GM23248 (cell line): ENCODE data around the gene APLP2. TPM values are rescaled to one million over a fixed set of nuclear protein-coding genes. Genes with fewer than 3 reads are reported as not detected.

Source experiments
- DNase-seq: peaks from one replicate; pipeline ENCODE4 v3.0.0-alpha.2; 2015
- H2AFZ ChIP-seq: fragments of 200-600 bp; sonication (generic); 2 replicates; pipeline ENCODE4 v1.6.1; 2016; ENCODE audit warnings: antibody characterized with exemption
- H3F3A ChIP-seq: fragments of 200-600 bp; sonication (generic); 2 replicates; pipeline ENCODE4 v1.6.1; 2016; ENCODE audit warnings: mild to moderate bottlenecking, antibody characterized with exemption, mixed run types; ENCODE audit not compliant: insufficient read depth
- H3K27ac ChIP-seq: fragments of 200-600 bp; sonication (generic); 2 replicates; pipeline ENCODE4 v1.5.1; 2016; ENCODE audit warnings: mild to moderate bottlenecking
- H3K27me3 ChIP-seq: fragments of 200-600 bp; sonication (generic); replicated peaks from 2 replicates; pipeline ENCODE4 v1.6.1; 2016; ENCODE audit warnings: mild to moderate bottlenecking; ENCODE audit not compliant: insufficient read depth
- H3K36me3 ChIP-seq: fragments of 200-600 bp; sonication (generic); 2 replicates; pipeline ENCODE4 v1.6.1; 2016; ENCODE audit warnings: low read depth, mild to moderate bottlenecking
- H3K4me1 ChIP-seq: fragments of 200-600 bp; sonication (generic); 2 replicates; pipeline ENCODE4 v1.6.1; 2016; ENCODE audit warnings: mild to moderate bottlenecking; ENCODE audit not compliant: insufficient read depth
- H3K4me2 ChIP-seq: fragments of 200-600 bp; sonication (generic); one replicate; pipeline ENCODE4 v1.6.1; 2016; ENCODE audit warnings: mild to moderate bottlenecking; ENCODE audit not compliant: unreplicated experiment
- H3K4me3 ChIP-seq: fragments of 200-600 bp; sonication (generic); 2 replicates; pipeline ENCODE4 v1.5.1; 2016; ENCODE audit warnings: mild to moderate bottlenecking
- H3K79me2 ChIP-seq: fragments of 200-600 bp; sonication (generic); 2 replicates; pipeline ENCODE4 v1.6.1; 2016; ENCODE audit warnings: mild to moderate bottlenecking; ENCODE audit not compliant: insufficient read depth
- H3K9ac ChIP-seq: fragments of 200-600 bp; sonication (generic); 2 replicates; pipeline ENCODE4 v1.6.1; 2016; ENCODE audit warnings: mild to moderate bottlenecking
- H3K9me2 ChIP-seq: fragments of 200-600 bp; sonication (generic); 2 replicates; pipeline ENCODE4 v1.6.1; 2016; ENCODE audit warnings: mixed run types, mild to moderate bottlenecking, moderate library complexity; ENCODE audit not compliant: insufficient read depth
- H3K9me3 ChIP-seq: fragments of 200-600 bp; sonication (generic); one replicate; pipeline ENCODE4 v1.6.1; 2017; ENCODE audit warnings: low read depth
- H4K20me1 ChIP-seq: fragments of 200-600 bp; sonication (generic); 2 replicates; pipeline ENCODE4 v1.6.0; 2016; ENCODE audit not compliant: insufficient read depth
- EZH2 ChIP-seq: fragments of 200-600 bp; sonication (generic); IDR thresholded peaks from 2 replicates; pipeline ENCODE4 v1.6.1; 2018; ENCODE audit warnings: antibody characterized with exemption, mild to moderate bottlenecking; ENCODE audit not compliant: insufficient read depth, poor library complexity, severe bottlenecking
- EZH2phosphoT487 ChIP-seq: fragments of 200-600 bp; sonication (generic); IDR thresholded peaks from 2 replicates; pipeline ENCODE4 v1.6.1; 2018; ENCODE audit warnings: antibody characterized with exemption, moderate library complexity, mild to moderate bottlenecking, low read depth; ENCODE audit not compliant: insufficient read depth
- WGBS, 2 experiments: methylation state at CpG; one replicate each; pipeline ENCODE4 v1.1.6; 2015 to 2017; ENCODE audit warnings: low lambda C conversion rate in 2 of 2, low coverage in 1 of 2; ENCODE audit errors: missing lambda C conversion rate in 2 of 2; 5-methylcytosine and 5-hydroxymethylcytosine counted together
- in situ Hi-C: fragments of 300-500 bp; cut with MboI; formaldehyde crosslinking; loops from 2 replicates; pipeline ENCODE4 v1.15.0; 2020
- polyA plus RNA-seq: library from polyadenylated mRNA; unstranded; fragments of >200 nt; fragmentation: Nextera tagmentation; extraction: Ambion mirVana; gene quantifications from 2 replicates; pipeline ENCODE4 v1.2.1, GENCODE V29; 2016
- total RNA-seq: library from RNA; depleted of rRNA; stranded (reverse); fragments of >200 nt; shearing (Covaris generic); gene quantifications from 2 replicates; pipeline ENCODE4 v1.2.3, GENCODE V29; 2014

APLP2 gene
- total and polyA plus RNA-seq, 2 experiments from 2014 or later, result 377 to 390 TPM

GRCh38 chr11:130085671-130086290 lies 16.1 kb downstream of the APLP2 start:
- H3K4me2 ChIP-seq, result no peak overlapping the region
- H3F3A ChIP-seq, result no peaks in the 10 kb centered on the region
- H3K36me3 ChIP-seq, result no peaks in the 10 kb centered on the region
- WGBS, 2 experiments, result 89 to 90% methylated on average over 6 of the region's 6 CpGs
- H3K9me2 ChIP-seq, result no peaks in the 10 kb centered on the region
- TF ChIP-seq EZH2 (no peak), EZH2phosphoT487 (no peak)
- H2AFZ ChIP-seq, result no peak overlapping the region
- no peaks in the 10 kb centered on the region for H3K4me1 ChIP-seq
- in situ Hi-C loops, result no loop called here
- no peaks in the 10 kb centered on the region for H3K9me3 ChIP-seq
- peaks cover 89% of the 10 kb centered on the region for H3K79me2 ChIP-seq
- H3K27me3 ChIP-seq, result no peaks in the 10 kb centered on the region
- H3K9ac ChIP-seq, result no peak overlapping the region
- H3K4me3 ChIP-seq, result no peak overlapping the region
- H3K27ac ChIP-seq, result no peak overlapping the region
- no peak for DNase-seq
- H4K20me1 ChIP-seq, result peaks cover 34% of the 10 kb centered on the region; the same call in 1 of the 2 replicates

DNA sequence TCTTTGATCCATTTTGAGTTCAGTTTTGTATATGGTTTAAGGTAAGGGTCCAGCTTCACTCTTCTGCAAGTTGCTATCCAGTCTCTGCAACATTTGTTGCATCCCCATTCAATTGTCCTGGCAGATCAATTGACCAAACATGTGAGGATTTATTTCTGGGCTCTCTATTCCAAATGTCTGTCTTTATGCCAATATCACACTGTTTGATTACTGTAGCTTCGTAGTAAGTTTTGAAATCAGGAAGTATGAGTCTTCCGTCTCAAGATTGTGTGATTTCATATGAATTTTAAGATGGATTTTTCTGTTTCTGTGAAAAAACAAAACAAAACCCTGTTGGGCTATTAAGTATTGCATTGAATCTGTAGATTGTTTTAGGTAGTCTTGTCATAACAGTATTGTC lies 17.0 kb downstream of the APLP2 start:
- Histone ChIP-seq H3K4me3 (no peak overlapping the region), H3K9ac (no peak overlapping the region), H3K4me2 (no peak overlapping the region), H3F3A (no peaks in the 10 kb centered on the region), H3K79me2 (peaks cover 80% of the 10 kb centered on the region), H3K27me3 (no peaks in the 10 kb centered on the region), H3K27ac (no peak overlapping the region), H2AFZ (no peak overlapping the region), H3K9me3 (no peaks in the 10 kb centered on the region), H3K9me2 (no peaks in the 10 kb centered on the region), H3K36me3 (no peaks in the 10 kb centered on the region), H3K4me1 (no peaks in the 10 kb centered on the region), H4K20me1 (peaks cover 30% of the 10 kb centered on the region; the same call in 1 of the 2 replicates)
- TF ChIP-seq EZH2phosphoT487, result no peak
- TF ChIP-seq EZH2, result no peak
- DNase-seq, result no peak
- in situ Hi-C loops, result no loop called here
- 56 to 61% methylated on average over 2 of the region's 2 CpGs for WGBS, 2 experiments

- Histone ChIP-seq H3K27ac (no peak overlapping the region), H3K9me2 (no peaks in the 10 kb centered on the region), H3F3A (no peaks in the 10 kb centered on the region), H2AFZ (no peak overlapping the region), H3K27me3 (no peaks in the 10 kb centered on the region), H3K4me1 (no peaks in the 10 kb centered on the region), H4K20me1 (peaks cover 30% of the 10 kb centered on the region; the same call in 1 of the 2 replicates), H3K4me2 (no peak overlapping the region), H3K79me2 (peaks cover 73% of the 10 kb centered on the region), H3K36me3 (no peaks in the 10 kb centered on the region), H3K4me3 (no peak overlapping the region), H3K9me3 (no peaks in the 10 kb centered on the region), H3K9ac (no peak overlapping the region)
- no peak for DNase-seq
- in situ Hi-C loops, result no loop called here
- 95 to 97% methylated on average over 7 of the region's 7 CpGs for WGBS, 2 experiments
- TF ChIP-seq EZH2phosphoT487 (no peak), EZH2 (no peak)
These were observed 17.7 kb downstream of the APLP2 start for GRCh38 chr11:130087294-130087926.

- Histone ChIP-seq H3K4me1 (no peaks in the 10 kb centered on the region), H3F3A (no peaks in the 10 kb centered on the region), H3K27ac (no peak overlapping the region), H3K79me2 (peaks cover 70% of the 10 kb centered on the region), H2AFZ (no peak overlapping the region), H3K9me3 (no peaks in the 10 kb centered on the region), H3K9me2 (no peaks in the 10 kb centered on the region), H3K4me3 (no peak overlapping the region), H3K27me3 (no peaks in the 10 kb centered on the region), H3K36me3 (no peaks in the 10 kb centered on the region), H3K4me2 (no peak overlapping the region), H4K20me1 (peaks cover 28% of the 10 kb centered on the region; the same call in 1 of the 2 replicates), H3K9ac (no peak overlapping the region)
- in situ Hi-C loops, result no loop called here
- TF ChIP-seq EZH2phosphoT487 (no peak), EZH2 (no peak)
- 60 to 75% methylated on average over 2 of the region's 2 CpGs for WGBS, 2 experiments
- DNase-seq, result no peak
These were observed 18.5 kb downstream of the APLP2 start for GRCh38 chr11:130088217-130088616.
